Germinal center (tissue), 1 donor: ENCODE data around the gene SMARCD1.

Experiments used
- DNase-seq: peaks from one replicate; pipeline ENCODE4 v3.0.0; 2012; ENCODE audit warnings: mixed read lengths, low spot score

The SMARCD1 gene

DNA sequence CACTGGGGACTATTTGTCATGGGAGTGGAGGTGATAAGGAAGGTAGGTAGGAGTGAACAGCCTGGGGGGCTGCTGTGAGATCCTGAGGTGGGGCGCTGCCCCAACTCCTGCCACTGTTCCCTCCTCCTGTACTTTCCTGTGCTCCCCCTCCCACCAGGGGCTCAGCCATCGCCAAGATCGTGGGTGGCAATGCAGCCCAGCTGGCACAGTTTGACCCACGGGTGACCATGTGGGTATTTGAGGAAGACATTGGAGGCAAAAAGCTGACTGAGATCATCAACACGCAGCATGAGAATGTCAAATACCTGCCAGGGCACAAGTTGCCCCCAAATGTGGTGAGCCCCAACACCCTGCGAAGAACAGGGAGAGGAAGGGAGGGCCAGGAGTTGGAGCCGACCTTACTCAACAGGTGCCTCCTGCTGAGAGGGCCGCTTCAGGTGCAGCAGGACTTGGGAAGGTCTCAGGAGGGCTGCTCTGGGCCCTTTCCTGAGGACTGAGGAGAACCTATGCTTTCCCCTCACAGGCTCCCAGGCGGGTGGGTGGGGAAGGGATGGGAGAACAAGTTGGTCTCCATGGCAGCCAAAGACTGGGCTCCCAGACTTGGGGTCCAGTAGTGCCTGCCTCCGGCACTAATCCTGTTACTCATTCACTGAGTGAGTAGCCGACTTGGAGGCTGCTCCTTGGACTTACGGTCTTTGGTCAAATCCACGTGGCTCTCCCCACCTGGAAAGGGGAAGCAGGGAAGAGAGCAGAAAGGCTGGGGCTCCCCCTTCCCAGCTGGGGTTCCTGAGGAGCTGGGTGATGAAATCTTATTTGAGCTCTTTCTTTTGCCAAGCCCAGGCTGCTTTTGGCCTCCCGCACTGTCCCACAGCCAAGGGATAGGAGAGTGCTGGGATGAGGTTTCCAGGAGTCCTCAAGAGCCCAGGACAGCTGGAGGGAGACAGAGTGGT lies 19.6 kb downstream of the SMARCD1 start:
- no peak for DNase-seq

DNA sequence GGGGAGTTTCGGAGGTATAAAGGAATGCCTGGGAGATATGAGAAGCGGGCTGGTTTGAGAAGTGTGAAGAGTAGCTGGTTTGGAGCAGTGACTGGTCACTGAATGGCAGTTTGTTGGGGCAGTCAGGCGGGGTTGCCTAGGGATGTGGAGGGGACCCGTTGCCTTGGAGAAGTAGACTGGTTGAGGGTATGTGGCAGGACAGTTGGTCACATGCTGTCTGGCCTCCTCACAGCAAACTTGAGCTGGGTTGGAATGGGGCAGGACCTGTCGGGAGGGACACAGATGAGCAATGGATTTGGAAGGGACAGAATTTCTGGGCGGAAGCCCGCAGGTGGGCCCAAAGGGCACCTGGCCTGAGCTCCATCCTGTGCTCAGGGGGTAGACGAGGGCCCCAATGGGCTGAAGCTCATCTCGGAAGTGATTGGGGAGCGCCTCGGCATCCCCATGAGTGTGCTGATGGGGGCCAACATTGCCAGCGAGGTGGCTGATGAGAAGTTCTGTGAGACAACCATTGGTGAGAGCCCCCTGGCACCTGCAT lies 20.8 kb downstream of the SMARCD1 start:
- DNase-seq = no peak

DNA sequence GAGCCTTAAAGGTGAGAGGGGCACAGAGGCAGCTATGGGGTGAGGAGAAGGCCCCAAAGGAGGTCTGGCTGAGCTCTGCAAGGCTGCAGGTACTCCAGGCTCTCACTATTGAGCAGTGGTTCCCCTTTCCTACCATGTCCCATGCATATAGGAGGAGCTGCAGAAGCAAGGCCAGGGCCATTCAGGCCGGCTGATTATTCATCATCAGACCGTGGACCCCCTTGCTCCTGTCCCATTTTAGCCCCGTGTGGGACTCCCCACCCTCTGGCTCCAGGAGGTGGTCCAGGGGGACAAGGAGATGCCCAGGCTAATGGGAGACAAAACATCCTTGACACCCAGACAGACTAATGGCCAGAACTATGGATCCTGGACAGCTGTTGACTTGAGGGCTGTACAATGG lies 21.8 kb downstream of the SMARCD1 start:
- no peak for DNase-seq

DNA sequence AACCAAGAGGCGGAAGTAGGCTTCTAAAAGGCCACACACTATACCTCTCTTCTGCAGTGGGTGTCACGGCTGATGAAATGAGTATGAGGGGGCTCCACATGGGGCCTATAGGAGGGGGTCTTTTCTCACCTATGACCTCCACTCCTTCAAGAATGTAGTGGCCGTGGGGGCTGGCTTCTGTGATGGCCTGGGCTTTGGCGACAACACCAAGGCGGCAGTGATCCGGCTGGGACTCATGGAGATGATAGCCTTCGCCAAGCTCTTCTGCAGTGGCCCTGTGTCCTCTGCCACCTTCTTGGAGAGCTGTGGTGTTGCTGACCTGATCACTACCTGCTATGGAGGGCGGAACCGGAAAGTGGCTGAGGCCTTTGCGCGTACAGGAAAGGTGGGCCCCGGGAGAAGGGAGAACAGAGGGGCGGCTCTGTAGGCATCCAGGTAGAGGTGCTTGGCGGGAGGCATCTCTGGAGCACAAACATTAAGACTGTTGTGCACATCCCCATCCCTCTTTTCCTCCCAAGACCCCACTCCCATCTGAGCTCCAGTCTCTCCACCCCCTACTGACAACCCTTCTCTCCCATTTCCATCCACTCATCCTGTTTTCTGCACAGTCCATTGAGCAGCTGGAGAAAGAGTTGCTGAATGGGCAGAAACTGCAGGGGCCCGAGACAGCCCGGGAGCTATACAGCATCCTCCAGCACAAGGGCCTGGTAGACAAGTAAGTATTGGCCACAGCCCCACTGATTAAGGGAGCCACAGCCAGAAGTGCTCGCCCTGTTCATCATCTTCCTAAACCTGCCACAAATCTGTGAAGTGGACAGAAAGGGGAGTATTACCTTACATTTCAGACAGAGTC lies 22.5 kb downstream of the SMARCD1 start:
- DNase-seq = no peak

DNA sequence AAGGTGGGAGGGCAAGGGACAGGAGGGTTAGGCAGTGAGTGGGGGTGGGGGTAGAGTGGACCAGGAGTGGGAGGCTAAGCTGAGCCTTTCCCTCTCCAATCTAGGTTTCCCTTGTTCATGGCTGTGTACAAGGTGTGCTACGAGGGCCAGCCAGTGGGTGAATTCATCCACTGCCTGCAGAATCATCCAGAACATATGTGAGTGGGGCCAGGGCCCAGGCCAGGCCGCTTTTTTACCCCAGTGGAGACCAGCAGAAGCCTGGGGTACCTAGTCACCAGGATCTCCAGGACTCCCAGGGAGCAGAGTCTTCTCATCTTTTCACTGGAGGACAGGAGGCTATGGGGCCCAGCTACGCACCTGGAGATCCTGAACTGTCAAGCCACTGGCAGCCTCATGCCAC lies 24.2 kb downstream of the SMARCD1 start:
- no peak for DNase-seq

DNA sequence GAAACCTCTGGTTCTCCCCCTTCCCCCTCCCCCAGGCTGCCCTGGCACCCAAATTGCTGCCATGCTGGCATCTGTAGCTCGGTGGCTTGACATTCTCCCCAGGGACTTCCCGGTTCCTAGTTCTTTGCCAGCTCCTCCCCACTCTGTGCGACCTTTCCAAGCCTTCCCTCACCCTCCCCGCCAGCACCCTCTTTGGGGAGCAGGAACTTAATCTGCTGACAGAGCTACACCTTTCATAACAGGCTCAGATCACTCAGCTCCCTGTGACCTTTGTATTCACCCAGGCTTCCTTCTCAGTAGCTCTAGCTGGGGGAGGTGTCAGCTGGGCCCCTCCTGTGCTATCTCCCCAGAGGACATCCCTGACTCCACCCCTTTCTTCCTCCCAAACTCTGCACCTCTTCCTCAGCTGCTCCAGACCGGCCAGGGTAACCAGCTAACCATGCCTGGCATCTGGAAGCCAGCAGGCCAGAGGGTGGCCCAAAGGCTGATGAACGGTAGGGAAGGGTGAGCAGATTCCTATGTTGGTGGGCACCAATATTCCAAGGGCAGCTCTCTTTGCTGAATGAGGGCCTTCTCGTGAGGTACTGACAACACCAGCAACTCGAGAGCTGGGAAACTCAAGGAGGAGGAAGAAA lies 25.1 kb downstream of the SMARCD1 start:
- DNase-seq = peak; percentile 58

DNA sequence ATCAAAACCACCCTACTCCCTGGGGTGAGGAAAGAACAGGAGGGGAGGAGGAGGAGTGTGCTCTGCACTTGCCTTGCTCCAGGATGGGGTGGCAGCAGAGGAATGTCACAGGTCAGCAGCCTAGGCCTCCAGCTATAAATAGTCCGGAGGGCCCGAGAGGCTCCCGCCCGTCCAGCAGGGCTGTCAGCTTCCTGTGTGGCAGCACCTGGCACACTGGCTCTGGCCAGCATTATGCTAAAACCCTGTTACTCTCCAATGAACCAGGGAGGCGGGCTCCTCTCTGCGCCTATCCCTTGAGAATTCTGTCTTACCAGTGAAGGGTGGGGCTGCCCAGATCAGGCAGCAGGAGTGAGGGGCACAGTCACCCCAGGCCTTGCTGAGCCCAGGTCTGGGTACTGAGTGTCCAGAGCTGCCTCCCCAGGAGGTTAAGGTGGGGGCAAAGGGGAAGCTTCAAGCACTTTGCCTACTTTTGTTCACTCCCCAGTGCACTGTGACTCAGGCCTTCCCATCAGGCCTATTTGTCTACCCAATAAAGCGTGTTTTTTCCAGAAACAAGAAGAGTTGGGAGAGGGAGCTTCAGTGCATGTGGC lies 25.7 kb downstream of the SMARCD1 start:
- peak; percentile 74 for DNase-seq

DNA sequence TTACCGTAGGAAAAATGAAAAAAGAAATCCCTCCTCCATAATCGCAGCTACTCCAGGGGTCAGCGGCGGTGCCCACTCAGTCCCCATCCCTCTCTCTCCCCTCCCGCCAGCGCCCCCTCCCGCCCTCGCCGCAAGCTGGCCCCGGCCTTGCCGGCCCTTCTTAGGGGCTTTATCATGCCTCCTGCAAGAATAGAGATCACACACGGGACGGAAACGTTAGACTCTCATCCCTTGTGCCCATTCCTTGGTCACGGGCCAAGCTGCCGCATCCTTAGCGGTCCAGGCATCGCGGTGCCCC lies 26.2 kb downstream of the SMARCD1 start:
- DNase-seq = peak; percentile 23

DNA sequence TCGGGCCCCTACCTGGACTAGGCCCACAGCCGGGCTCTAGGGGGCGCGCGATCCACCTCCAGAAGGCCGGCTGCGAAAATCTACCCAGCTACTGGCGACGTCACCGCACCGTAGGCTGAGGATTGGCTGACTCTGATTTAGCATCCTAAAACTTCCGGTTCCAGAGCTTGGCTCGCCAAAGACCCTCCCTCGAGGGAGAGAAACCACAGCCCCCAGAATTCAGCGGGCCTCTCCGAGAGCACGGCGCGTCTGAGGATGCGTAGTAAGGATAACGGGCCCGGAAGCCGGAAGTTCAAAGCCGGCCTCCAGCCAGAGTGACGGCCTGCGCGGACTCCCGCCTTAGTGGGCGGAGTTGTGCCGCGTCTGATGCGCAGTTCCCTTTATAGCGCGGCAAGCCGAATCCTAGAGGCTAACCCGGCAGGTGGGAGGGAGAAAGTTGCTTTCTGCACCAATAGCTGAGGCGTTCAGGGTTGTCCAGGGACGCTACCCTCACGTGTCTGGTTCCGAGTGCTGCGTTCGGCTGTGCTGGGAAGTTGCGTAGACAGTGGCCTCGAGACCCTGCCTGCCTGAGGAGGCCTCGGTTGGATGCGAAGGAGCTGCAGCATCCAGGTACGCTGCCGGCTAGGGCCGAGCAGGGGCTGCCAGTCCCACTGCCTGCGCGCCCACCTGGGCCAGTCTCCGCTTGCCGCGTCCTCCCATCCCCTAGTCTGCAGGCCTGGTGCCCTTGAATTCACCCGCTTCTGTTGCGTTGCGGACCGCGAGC lies 26.7 kb downstream of the SMARCD1 start, which contains the start of gene COX14:
COX14 (plus strand) TSS at position 544 of the 763 bp plus-strand sequence. CDS start 7,808 bp downstream, outside the sequence.
- DNase-seq = peak; percentile 97

DNA sequence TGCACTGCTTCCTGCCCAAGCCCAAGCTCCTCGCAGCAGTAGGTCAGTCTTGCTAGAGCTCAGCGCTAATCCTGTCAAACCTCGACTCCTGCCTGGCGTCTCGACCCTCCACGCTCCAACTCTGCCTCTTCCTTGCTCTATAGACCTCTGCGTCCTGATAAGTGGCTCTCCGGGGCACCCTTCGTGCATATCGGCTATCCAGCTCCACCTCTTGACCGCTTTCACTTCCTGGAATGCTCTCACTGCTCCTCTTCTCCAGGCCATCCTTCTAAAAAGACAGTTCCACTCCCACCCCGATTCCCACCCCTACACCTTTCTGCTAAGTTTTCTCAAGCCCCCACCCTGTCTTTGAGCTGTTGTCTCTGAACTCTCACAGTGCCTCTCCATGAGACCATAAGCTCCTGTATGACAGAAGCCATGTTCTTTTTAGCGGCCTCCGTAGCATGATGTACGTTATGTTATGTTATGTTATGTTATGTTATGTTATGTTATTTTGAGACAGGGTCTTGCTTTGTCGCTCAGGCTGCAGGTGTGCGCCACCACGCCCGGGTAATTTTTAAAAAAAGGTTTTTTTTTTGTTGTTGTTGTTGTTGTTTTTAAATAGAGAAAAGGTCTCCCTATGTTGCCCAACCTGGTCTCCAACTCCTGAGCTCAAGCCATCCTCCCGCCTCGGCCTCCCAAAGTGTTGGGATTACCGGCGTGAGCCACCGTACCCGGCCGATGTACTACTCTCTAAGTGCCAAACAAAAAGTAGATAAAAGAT lies 27.5 kb downstream of the SMARCD1 start:
- peak; percentile 60 for DNase-seq

DNA sequence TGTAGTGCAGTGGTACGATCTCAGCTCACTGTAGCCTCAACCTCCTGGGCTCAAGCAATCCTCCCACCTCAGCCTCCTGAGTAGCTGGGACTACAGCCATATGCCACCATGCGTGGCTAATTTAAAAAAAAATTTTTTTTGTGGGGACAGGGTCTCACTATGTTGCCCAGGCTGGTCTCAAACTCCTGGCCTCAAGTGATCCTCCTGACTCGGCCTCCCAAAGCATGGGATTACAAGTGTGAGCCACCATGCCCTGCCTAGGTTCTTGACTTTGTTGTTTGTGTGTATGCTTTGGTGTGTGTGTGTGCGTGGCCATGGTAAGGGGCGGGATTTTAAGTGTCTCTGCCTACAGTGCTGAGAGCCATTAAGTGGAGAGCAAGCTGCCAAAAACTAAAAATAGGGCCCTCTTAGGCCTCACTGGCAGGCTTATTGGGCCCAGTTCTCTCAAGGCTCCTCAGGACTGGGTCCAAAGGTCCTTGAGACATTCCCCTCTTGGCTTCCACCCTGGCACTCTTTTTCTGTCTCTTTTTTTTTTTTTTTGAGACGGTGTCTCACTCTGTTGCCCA lies 32.0 kb downstream of the SMARCD1 start:
- no peak for DNase-seq

DNA sequence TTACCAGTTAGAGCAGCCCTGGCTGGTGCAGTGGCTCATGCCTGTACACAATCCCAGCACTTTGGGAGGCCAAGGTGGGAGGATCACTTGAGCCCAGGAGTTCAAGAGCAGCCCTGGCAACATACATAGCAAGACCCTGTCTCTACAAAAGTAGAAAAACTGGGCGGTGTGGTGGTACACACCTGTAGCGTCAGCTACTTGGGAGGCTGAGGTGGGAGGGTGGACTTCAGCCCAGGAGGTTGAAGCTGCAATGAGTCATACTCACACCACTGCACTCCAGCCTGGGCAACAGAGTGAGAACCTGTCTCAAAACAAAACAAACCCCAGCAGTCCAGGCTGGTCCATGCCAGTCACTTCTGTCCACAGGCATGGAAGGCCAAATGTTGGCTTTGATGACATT lies 34.2 kb downstream of the SMARCD1 start:
- no peak for DNase-seq

DNA sequence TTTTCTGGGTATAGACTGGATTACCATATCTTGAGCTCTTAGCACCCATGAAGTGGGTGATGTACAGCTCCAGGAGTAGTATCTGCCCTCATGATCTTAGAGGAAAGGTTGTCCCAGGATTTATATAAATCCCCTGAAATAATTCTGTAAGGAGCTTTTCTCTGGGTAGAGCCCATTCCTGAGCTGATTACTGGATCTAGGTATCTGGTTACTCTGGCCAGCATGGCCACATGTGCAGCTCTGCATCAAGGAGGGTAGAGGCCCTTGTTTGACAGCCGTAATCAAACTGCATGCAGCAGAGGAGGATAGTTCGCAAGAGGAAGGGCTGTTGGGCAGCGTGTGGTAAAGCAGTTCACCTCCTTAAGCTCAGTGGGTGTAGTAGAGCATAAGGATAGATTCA lies 35.4 kb downstream of the SMARCD1 start:
- DNase-seq = no peak

DNA sequence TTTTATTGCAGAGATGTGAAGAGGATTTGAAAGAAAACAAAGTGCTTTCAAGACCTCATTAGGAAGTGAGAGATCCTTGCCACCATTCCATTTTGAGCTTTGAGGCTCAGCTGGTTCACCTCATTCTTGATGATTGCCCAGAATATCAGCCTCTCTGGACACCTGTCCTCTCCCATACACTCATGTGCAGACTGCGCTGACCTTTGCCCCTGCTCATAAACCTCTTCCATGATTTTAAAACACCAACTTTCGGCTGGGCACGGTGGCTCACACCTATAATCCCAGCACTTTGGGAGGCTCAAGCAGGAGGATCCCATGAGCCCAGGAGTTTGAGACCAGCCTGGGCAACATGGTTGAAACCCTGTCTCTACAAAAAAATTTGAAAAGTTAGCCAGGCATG lies 35.8 kb downstream of the SMARCD1 start:
- DNase-seq = no peak

DNA sequence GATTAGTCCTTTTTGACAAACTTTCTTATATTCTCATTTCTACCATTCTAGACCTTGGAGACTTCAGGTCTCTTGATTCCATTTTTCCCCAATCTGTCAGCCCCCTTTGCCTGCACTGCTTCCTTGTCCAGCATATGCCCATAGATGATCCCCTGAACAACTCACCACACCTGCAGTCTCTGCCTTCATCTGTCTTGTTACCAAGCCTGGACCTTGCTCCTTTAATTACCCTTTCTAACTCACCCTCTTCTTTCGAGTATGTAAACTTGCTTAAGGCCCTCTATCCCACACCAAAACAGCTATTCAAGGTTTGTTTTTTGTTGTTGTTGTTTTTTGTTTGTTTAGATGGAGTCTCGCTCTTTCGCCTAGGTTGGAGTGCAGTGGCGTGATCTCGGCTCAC lies 36.5 kb downstream of the SMARCD1 start:
- DNase-seq = no peak

DNA sequence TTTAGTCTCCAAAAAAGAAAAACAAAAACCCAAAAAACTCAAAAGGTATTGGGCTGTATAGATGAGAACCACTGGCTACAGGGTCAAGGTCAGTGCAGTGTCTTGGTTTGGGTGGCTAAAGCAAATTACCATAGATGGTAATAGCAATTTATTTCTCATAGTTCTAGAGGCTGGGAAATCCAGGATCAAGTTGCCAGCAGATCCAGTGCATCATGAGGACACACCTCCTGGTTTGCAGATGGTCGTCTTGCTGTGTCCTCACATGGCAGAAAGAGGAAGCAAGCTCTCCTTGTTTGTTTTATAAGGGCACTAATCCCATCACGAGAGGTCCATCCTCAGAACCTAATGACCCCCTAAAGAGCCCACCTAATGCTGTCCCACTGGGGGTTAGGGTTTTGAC lies 38.1 kb downstream of the SMARCD1 start:
- DNase-seq = no peak

DNA sequence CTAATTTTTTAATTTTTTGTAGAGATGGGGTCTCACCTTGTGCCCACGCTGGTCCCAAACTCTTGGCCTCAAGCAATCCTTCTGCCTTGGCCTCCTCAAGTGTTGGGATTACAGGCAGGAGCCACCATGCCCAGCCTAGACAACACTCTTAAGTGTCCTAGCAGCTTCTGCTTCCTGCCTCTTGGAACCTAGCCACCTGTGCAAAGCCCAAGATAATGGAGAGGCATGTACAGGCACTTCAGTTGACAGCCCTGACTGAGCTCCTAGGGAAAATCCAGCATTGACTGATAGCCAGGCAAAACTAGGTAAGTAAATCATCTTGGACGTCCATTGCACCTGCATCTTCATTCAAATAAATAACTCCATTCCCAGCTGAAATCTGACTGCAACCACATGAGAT lies 42.4 kb downstream of the SMARCD1 start:
- no peak for DNase-seq

DNA sequence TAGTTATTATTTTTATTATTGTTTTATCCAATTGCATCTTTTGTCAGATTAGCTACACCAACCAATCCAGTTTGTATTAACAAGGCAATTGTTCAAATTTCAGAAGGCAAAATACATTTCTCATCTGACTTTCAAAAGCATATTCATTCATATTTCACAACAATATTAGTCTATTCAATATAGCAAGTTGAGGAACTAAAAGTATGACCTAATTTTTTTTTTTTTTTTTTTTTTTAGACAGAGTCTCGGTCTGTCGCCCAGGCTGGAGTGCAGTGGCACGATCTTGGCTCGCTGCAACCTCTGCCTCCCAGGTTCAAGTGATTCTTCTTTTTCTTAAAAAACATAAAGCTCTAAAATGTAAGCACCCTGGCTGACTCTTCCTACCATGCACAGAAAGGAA lies 44.1 kb downstream of the SMARCD1 start:
- no peak for DNase-seq

DNA sequence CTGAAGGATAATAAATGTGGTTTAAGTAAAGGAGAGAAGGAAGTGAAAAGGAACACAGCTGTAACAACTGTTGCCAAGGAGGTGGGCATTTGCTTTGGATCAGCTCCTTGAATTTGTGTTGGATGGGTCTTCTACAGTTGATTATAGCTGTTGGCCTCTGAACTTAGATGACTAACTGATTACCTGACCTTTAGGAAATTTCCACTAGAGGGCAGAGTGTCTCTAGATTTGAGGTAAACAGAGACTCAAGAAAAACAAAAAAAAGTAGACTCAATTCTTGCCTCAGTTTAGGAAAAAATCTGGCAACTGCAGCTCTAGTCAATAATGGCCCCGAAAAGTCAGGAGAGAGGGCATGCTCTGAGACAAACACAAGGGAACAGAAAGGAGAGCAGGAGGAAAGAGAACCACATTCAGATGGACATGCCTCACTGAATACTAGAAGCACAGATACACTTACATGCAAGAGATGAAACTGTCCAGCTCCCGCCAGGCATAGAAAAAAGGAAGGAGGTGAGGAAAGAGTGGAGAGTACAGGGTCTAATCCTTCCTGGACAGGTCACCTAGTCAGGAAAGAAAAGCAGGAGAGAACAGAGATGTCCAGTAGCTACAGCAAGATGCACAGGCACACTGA lies 47.5 kb downstream of the SMARCD1 start:
- no peak for DNase-seq

DNA sequence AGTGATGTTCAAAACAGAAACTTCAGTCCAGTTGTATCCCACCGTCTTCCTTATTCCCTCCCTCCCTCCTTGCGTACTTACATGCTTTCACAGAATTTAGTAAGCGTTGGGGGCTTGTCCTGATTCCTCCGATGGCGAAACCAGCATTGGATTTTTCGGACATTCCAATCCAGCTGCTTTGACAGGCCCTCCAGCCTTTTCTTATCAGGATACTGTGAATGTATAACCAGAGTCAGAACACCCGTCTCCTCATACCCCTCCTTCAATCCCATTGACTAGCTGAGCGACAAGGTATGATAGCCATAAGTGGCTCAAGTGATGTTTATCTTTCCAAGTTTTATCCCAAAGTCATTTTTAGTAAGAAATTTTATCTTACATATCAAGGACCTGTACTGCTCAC lies 57.9 kb downstream of the SMARCD1 start:
- DNase-seq = no peak
